Keratinocyte (primary cell): ENCODE measurements around the gene TELO2. TPM values are rescaled to one million over a fixed set of nuclear protein-coding genes. Genes with fewer than 3 reads are reported as not detected.

Source experiments
- DNase-seq: peaks from one replicate; pipeline ENCODE4 v3.0.0-alpha.2; 2011; ENCODE audit warnings: low read depth, missing footprints, low spot score
- FAIRE-seq: peaks from 2 replicates; lab custom pipeline; 2011; peaks lifted over from hg19 to GRCh38; lab: Jason Lieb, UNC
- H2AFZ ChIP-seq: 2 replicates; pipeline ENCODE4 v1.6.0; 2012; ENCODE audit warnings: low read length, control low read depth, inconsistent platforms; ENCODE audit not compliant: control insufficient read depth
- H3K27ac ChIP-seq: 2 replicates; pipeline ENCODE4 v1.5.1; 2011; ENCODE audit warnings: low read length; ENCODE audit not compliant: control insufficient read depth, insufficient read depth
- H3K27me3 ChIP-seq: 3 replicates; pipeline ENCODE4 v1.6.0; 2011; ENCODE audit warnings: low read length; ENCODE audit not compliant: control insufficient read depth, insufficient read depth; ENCODE audit errors: extremely low read depth
- H3K36me3 ChIP-seq, 2 experiments: 2 replicates in 1 of 2; 3 replicates in 1 of 2; pipeline ENCODE4 v1.5.1; 2011; ENCODE audit warnings: low read length in 2 of 2, mild to moderate bottlenecking in 1 of 2; ENCODE audit not compliant: control insufficient read depth in 2 of 2, insufficient read depth in 2 of 2; ENCODE audit errors: extremely low read depth in 1 of 2
- H3K4me1 ChIP-seq: 3 replicates; pipeline ENCODE4 v1.5.1; 2011; ENCODE audit warnings: low read length; ENCODE audit not compliant: control insufficient read depth, insufficient read depth; ENCODE audit errors: extremely low read depth
- H3K4me2 ChIP-seq: 3 replicates; pipeline ENCODE4 v1.6.0; 2011; ENCODE audit warnings: low read depth, low read length; ENCODE audit not compliant: control insufficient read depth, insufficient read depth; ENCODE audit errors: extremely low read depth
- H3K4me3 ChIP-seq, 3 experiments: fragments of 200-600 bp in 1 of 3; sonication (generic) in 1 of 3; 2 replicates in 2 of 3; 3 replicates in 1 of 3; pipeline ENCODE4 v1.5.1; 2011 to 2016; ENCODE audit warnings: low read length in 3 of 3, mild to moderate bottlenecking in 3 of 3, control low read depth in 2 of 3, inconsistent platforms in 1 of 3, low read depth in 1 of 3, mixed read lengths in 1 of 3, mixed run types in 1 of 3, moderate library complexity in 1 of 3; ENCODE audit not compliant: control insufficient read depth in 2 of 3, insufficient read depth in 2 of 3; ENCODE audit errors: extremely low read depth in 1 of 3
- H3K79me2 ChIP-seq: 2 replicates; pipeline ENCODE4 v1.6.0; 2012; ENCODE audit warnings: low read length; ENCODE audit not compliant: control insufficient read depth, insufficient read depth
- H3K9ac ChIP-seq: 3 replicates; pipeline ENCODE4 v1.6.0; 2011; ENCODE audit warnings: low read length; ENCODE audit not compliant: control insufficient read depth, insufficient read depth; ENCODE audit errors: extremely low read depth
- H3K9me1 ChIP-seq: 3 replicates; pipeline ENCODE4 v1.6.0; 2011; ENCODE audit warnings: low read length; ENCODE audit not compliant: control insufficient read depth, insufficient read depth; ENCODE audit errors: extremely low read depth
- H3K9me3 ChIP-seq: 2 replicates; pipeline ENCODE4 v1.5.1; 2012; ENCODE audit warnings: low read depth, low read length; ENCODE audit not compliant: control insufficient read depth
- H4K20me1 ChIP-seq: 3 replicates; pipeline ENCODE4 v1.6.0; 2011; ENCODE audit warnings: low read length; ENCODE audit not compliant: control insufficient read depth, insufficient read depth; ENCODE audit errors: extremely low read depth
- CTCF ChIP-seq, 3 experiments: IDR thresholded peaks in 1 of 3; conservative IDR thresholded peaks in 1 of 3; optimal IDR thresholded peaks in 1 of 3; 2 replicates in 2 of 3; 3 replicates in 1 of 3; pipeline versions ENCODE3 to v1.5.1; 2011; ENCODE audit warnings: low read length in 3 of 3, mild to moderate bottlenecking in 3 of 3, moderate library complexity in 2 of 3, control low read depth in 1 of 3, inconsistent platforms in 1 of 3; ENCODE audit not compliant: insufficient read depth in 2 of 3; ENCODE audit errors: extremely low read depth in 1 of 3
- EZH2 ChIP-seq: IDR thresholded peaks from one replicate; pipeline ENCODE4 v1.6.1; 2012; ENCODE audit warnings: inconsistent platforms, mild to moderate bottlenecking, low read length, moderate library complexity
- dilution Hi-C: fragments of 300-500 bp; cut with MboI; formaldehyde crosslinking; loops from one replicate; pipeline ENCODE4 v1.7.0; 2020; ENCODE audit warnings: low sequenced_read_pairs; ENCODE audit not compliant: extremely low pct_ligation_motif_present
- polyA plus RNA-seq, 5 experiments: library from polyadenylated mRNA; depleted of rRNA in 3 of 5; stranded (reverse) in 3 of 5; stranded (forward) in 1 of 5; unstranded in 1 of 5; fragments of >200 nt; gene quantifications; 1 replicate in 1 of 5; 2 replicates in 3 of 5; 3 replicates in 1 of 5; pipeline versions ENCODE4 v1.2.1 to v1.2.3, GENCODE V29; 2011 to 2012; ENCODE audit warnings: missing spikeins in 2 of 5, low read depth in 1 of 5, low replicate concordance in 1 of 5

Gene TELO2
- polyA plus RNA-seq, 1 donor (not counting 4 experiments of a cell fraction or from before 2014, with no cell fraction given): 7.9 TPM

- no peak overlapping the region for H2AFZ ChIP-seq
- FAIRE-seq (no peak), DNase-seq (no peak)
- H3K9me1 ChIP-seq: no peaks in the 10 kb centered on the region
- no peaks in the 10 kb centered on the region for H3K9me3 ChIP-seq
- H3K4me2 ChIP-seq: no peak overlapping the region
- H3K9ac ChIP-seq: no peak overlapping the region
- H3K27me3 ChIP-seq: no peaks in the 10 kb centered on the region
- peaks cover 13% of the 10 kb centered on the region for H3K4me1 ChIP-seq
- H3K4me3 ChIP-seq: no peak overlapping the region
- no peak overlapping the region for H3K27ac ChIP-seq
- H3K36me3 ChIP-seq: no peaks in the 10 kb centered on the region
- dilution Hi-C loops: no loop called here
- H3K79me2 ChIP-seq: peaks cover 6% of the 10 kb centered on the region
- H4K20me1 ChIP-seq: no peaks in the 10 kb centered on the region
- TF ChIP-seq EZH2 (no peak), CTCF (optimal IDR thresholded peaks at IDR 0.05 in 1 of 3, IDR thresholded peaks at IDR 0.05 in 1 of 3, conservative IDR thresholded peaks at IDR 0.05 in 1 of 3; ENCODE audit: extremely low read depth in 1 of 3, insufficient read depth in 2 of 3, low read length in 3 of 3) (no peak)
Measured at GRCh38 chr16:1489077-1489476, 4.1 kb upstream of the TELO2 start.

GRCh38 chr16:1491327-1491726, 1.8 kb upstream of the TELO2 start:
- Histone ChIP-seq H2AFZ (peak overlapping the region; percentile 74), H3K9me3 (no peaks in the 10 kb centered on the region), H3K4me1 (peaks cover 19% of the 10 kb centered on the region), H3K9ac (peak overlapping the region; percentile 31), H3K27ac (no peak overlapping the region), H3K27me3 (no peaks in the 10 kb centered on the region), H3K36me3 (peaks cover 0 to 4% of the 10 kb centered on the region in 2 experiments), H3K4me3 (no peak overlapping the region), H3K4me2 (peak overlapping the region; percentile 3), H4K20me1 (no peaks in the 10 kb centered on the region), H3K9me1 (no peaks in the 10 kb centered on the region), H3K79me2 (peaks cover 22% of the 10 kb centered on the region)
- DNase-seq: no peak
- no peak for TF ChIP-seq EZH2
- peak; percentile 28 to 40 (median 30) for TF ChIP-seq CTCF (optimal IDR thresholded peaks at IDR 0.05 in 1 of 3, IDR thresholded peaks at IDR 0.05 in 1 of 3, conservative IDR thresholded peaks at IDR 0.05 in 1 of 3; ENCODE audit: extremely low read depth in 1 of 3, insufficient read depth in 2 of 3, low read length in 3 of 3)
- FAIRE-seq: peak; percentile 73
- dilution Hi-C loops: no loop called here
